Measurements from ENCODE around the gene ORC5.

ORC5 gene

GRCh38 chr7:104126411-104126841, 81.4 kb downstream of the ORC5 start:
- DNase-seq (ENCODE audit: low spot score): no peak

- no peak for DNase-seq (ENCODE audit: low spot score)
Measured at GRCh38 chr7:104124893-104125477, 82.8 kb downstream of the ORC5 start.

GRCh38 chr7:104124469-104124868, 83.3 kb downstream of the ORC5 start:
- no peak for DNase-seq (ENCODE audit: low spot score)

- DNase-seq (ENCODE audit: low spot score): peak; percentile 14
Measured at GRCh38 chr7:104123786-104124185, 84.0 kb downstream of the ORC5 start.

- DNase-seq (ENCODE audit: low spot score): no peak
Measured at GRCh38 chr7:104113788-104114187, 94.0 kb downstream of the ORC5 start.

- DNase-seq (ENCODE audit: low spot score): no peak
Measured at GRCh38 chr7:104112623-104113022, 95.2 kb downstream of the ORC5 start.

GRCh38 chr7:104111271-104111670, 96.5 kb downstream of the ORC5 start:
- no peak for DNase-seq (ENCODE audit: low spot score)

GRCh38 chr7:104106108-104106905, 101.5 kb downstream of the ORC5 start:
- no peak for DNase-seq (ENCODE audit: low spot score)

GRCh38 chr7:104098890-104099289, 108.9 kb downstream of the ORC5 start:
- no peak for DNase-seq (ENCODE audit: low spot score)

GRCh38 chr7:104096683-104097082, 111.1 kb downstream of the ORC5 start:
- peak; percentile 30 for DNase-seq (ENCODE audit: low spot score)

GRCh38 chr7:104093127-104093526, 114.7 kb downstream of the ORC5 start:
- DNase-seq (ENCODE audit: low spot score): no peak

GRCh38 chr7:104091242-104091641, 116.6 kb downstream of the ORC5 start:
- no peak for DNase-seq (ENCODE audit: low spot score)

GRCh38 chr7:104089612-104090011, 118.2 kb downstream of the ORC5 start:
- no peak for DNase-seq (ENCODE audit: low spot score)

GRCh38 chr7:104089061-104089460, 118.8 kb downstream of the ORC5 start:
- DNase-seq (ENCODE audit: low spot score): no peak

Measured in AG20443 (cell line).